Hematopoietic multipotent progenitor cell treated with erythropoietin and hydrocortisone succinate and interleukin-3 and kit ligand, for 8 days (in vitro differentiated cells): Measurements from ENCODE around the gene OR2Z1.
"Not testable (repeated sequence)": the region's sequence is repeated elsewhere in the genome, so short reads cannot be mapped to it uniquely, and the experiment has no call there.

ENCODE experiments used
- DNase-seq: peaks from one replicate; pipeline ENCODE4 v3.0.0-alpha.2; 2015

The OR2Z1 gene

DNA sequence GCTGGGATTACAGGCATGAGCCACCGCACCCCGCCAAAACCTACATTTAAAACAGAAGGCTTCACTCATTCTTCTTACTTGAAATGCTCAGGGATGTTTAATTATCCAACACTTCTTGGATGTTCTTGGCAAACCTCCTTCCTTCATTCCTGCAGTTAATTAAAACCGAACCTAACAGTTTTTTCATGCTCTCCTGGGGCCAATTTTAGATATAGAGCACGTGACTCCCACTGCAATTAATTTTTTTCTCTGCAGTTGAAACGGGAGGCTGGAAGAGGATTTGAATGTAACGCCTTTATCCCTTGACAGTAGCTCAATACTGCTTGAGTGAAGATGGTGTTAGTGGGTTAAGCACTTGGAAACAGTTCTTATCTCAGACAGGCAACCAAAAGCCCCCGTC, 18.2 kb upstream of the OR2Z1 start:
- no peak for DNase-seq

GRCh38 chr19:8705304-8705703, 16.1 kb upstream of the OR2Z1 start:
- not testable (repeated sequence) for DNase-seq

GRCh38 chr19:8705742-8706141, 15.7 kb upstream of the OR2Z1 start:
- DNase-seq = peak; percentile 60

- DNase-seq = not testable (repeated sequence)
Measured at GRCh38 chr19:8710337-8710736, 11.1 kb upstream of the OR2Z1 start.

- DNase-seq = no peak
Measured at GRCh38 chr19:8722032-8722431, 598 bp downstream of the OR2Z1 start.

DNA sequence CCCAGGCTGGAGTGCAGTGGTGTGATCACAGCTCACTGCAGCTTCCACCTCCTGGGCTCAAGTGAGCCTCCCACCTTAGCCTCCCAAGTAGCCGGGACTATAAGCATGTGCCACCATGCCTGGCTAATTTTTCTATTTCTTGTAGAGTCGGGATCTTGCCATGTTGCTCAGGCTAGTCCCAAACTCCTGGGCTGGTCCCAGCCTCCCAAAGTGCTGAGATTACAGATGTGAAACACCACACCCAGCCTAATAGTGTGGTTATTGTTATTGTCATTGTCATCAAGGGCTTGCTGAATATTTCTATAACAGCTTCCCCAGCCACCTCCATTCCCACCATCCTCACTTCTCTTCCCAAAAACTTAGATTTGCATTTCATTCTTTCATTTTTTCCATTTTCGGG, 2.8 kb downstream of the OR2Z1 start:
- DNase-seq = no peak

DNA sequence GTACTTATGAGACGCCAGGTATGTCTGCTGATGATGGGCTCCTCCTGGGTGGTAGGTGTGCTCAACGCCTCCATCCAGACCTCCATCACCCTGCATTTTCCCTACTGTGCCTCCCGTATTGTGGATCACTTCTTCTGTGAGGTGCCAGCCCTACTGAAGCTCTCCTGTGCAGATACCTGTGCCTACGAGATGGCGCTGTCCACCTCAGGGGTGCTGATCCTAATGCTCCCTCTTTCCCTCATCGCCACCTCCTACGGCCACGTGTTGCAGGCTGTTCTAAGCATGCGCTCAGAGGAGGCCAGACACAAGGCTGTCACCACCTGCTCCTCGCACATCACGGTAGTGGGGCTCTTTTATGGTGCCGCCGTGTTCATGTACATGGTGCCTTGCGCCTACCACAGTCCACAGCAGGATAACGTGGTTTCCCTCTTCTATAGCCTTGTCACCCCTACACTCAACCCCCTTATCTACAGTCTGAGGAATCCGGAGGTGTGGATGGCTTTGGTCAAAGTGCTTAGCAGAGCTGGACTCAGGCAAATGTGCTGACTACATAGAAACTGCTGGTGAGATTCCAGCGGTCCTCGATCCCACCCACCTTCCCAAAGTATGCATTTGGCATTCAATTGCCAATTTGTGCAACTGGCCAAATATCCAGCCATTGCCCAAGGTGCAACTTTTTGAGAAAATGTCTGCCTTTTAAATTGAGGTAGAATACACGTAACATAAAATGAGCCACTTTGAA, 10.2 kb downstream of the OR2Z1 start:
- no peak for DNase-seq

DNA sequence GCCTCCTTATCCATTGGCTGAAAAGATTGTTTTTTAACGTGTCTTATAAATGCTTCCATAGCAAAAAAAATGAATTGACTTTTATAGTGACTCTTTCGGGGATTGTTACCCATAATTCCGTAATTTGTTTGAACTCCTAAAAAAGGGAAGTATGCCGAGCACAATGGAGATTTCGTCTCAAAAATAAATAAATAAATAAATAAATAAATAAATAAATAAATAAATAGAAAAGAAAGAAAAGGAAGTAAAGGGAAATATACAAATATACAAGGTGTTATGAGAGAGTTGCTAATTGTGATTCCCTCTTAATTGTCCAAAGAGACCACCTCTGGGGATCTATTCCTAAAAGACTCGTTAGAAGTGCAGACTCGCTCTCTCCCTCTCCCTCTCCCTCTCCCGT, 16.9 kb downstream of the OR2Z1 start:
- no peak for DNase-seq

DNA sequence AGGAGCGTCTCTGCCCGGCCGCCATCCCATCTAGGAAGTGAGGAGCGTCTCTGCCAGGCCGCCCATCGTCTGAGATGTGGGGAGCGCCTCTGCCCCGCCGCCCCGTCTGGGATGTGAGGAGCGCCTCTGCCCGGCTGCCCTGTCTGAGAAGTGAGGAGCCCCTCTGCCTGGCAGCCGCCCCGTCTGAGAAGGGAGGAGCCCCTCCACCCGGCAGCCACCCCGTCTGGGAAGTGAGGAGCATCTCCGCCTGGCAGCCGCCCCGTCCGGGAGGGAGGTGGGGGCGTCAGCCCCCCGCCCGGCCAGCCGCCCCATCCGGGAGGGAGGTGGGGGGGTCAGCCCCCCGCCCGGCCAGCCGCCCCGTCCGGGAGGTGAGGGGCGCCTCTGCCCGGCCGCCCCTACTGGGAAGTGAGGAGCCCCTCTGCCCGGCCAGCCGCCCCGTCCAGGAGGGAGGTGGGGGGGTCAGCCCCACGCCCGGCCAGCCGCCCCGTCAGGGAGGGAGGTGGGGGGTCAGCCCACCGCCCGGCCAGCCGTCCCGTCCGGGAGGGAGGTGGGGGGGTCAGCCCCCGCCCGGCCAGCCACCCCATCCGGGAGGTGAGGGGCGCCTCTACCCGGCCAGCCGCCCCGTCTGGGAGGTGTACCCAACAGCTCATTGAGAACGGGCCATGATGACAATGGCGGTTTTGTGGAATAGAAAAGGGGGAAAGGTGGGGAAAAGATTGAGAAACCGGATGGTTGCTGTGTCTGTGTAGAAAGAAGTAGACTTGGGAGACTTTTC, 18.0 kb downstream of the OR2Z1 start:
- not testable (repeated sequence) for DNase-seq

DNA sequence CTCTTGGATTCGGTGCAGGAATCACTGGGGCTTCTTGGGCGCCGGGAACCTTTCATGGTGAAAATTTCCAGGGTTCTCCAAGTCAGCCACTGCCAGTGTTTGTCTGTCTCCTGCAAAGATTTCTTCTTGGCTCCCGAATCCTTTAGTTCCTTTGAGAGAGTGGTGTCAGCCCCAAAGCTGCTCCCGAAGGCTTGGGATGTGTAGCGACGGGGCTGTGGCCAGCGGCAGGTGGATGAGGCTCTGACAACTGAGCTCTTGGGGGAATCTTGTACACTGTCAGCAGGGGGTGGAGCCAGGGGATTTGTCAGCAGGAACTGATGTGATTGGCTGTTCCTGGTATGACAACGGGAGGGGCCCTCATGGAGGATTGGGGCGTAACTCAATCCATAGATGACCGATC, 45.8 kb downstream of the OR2Z1 start:
- not testable (repeated sequence) for DNase-seq

GRCh38 chr19:8769265-8769664, 47.8 kb downstream of the OR2Z1 start:
- not testable (repeated sequence) for DNase-seq

DNA sequence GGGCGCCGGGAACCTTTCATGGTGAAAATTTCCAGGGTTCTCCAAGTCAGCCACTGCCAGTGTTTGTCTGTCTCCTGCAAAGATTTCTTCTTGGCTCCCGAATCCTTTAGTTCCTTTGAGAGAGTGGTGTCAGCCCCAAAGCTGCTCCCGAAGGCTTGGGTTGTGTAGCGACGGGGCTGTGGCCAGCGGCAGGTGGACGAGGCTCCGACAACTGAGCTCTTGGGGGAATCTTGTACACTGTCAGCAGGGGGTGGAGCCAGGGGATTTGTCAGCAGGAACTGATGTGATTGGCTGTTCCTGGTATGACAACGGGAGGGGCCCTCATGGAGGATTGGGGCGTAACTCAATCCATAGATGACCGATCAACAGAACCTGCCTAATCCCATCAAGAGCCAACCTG, 52.2 kb downstream of the OR2Z1 start:
- not testable (repeated sequence) for DNase-seq
